H9 (cell line): ENCODE results near the gene RAB25. TPM values are rescaled to one million over a fixed set of nuclear protein-coding genes. Genes with fewer than 3 reads are reported as not detected.

ENCODE experiments used
- DNase-seq: peaks from one replicate; pipeline ENCODE4 v3.0.0-alpha.2; 2017
- H2AFZ ChIP-seq: one replicate; pipeline ENCODE4 v1.6.1; 2013; ENCODE audit warnings: mild to moderate bottlenecking, low read length, control low read depth, moderate library complexity
- H2AK5ac ChIP-seq: 2 replicates; pipeline ENCODE4 v1.6.1; 2013; ENCODE audit warnings: low read length, control low read depth, mixed read lengths; ENCODE audit not compliant: insufficient read length
- H2BK120ac ChIP-seq: one replicate; pipeline ENCODE4 v1.6.1; 2013; ENCODE audit warnings: low read depth, mild to moderate bottlenecking, low read length, control low read depth, inconsistent platforms; ENCODE audit not compliant: poor library complexity, severe bottlenecking
- H2BK12ac ChIP-seq: 2 replicates; pipeline ENCODE4 v1.6.1; 2013; ENCODE audit warnings: low read length, control low read depth, mixed read lengths, low read depth; ENCODE audit not compliant: insufficient read length
- H2BK15ac ChIP-seq: 2 replicates; pipeline ENCODE4 v1.6.1; 2013; ENCODE audit warnings: low read depth, low read length, control low read depth
- H2BK20ac ChIP-seq: one replicate; pipeline ENCODE4 v1.6.1; 2013; ENCODE audit warnings: low read depth, mild to moderate bottlenecking, low read length, control low read depth, inconsistent platforms; ENCODE audit not compliant: poor library complexity, severe bottlenecking
- H2BK5ac ChIP-seq: 2 replicates; pipeline ENCODE4 v1.6.1; 2013; ENCODE audit warnings: low read length, control low read depth, mixed read lengths; ENCODE audit not compliant: insufficient read length
- H3K14ac ChIP-seq: 2 replicates; pipeline ENCODE4 v1.6.1; 2013; ENCODE audit warnings: low read length, control low read depth; ENCODE audit not compliant: insufficient read depth
- H3K18ac ChIP-seq: 2 replicates; pipeline ENCODE4 v1.6.1; 2013; ENCODE audit warnings: low read depth, mild to moderate bottlenecking, mixed read lengths, low read length, control low read depth; ENCODE audit not compliant: insufficient read length
- H3K23ac ChIP-seq: 2 replicates; pipeline ENCODE4 v1.6.1; 2013; ENCODE audit warnings: low read length, control low read depth, mixed read lengths, low read depth; ENCODE audit not compliant: insufficient read length
- H3K23me2 ChIP-seq: 2 replicates; pipeline ENCODE4 v1.6.1; 2013; ENCODE audit warnings: low read depth, mild to moderate bottlenecking, mixed read lengths, low read length, control low read depth; ENCODE audit not compliant: insufficient read length, poor library complexity, severe bottlenecking
- H3K27ac ChIP-seq: 2 replicates; pipeline ENCODE4 v1.5.1; 2013; ENCODE audit warnings: low read length, control low read depth, mixed read lengths, low read depth; ENCODE audit not compliant: insufficient read length
- H3K27me3 ChIP-seq: 2 replicates; pipeline ENCODE4 v1.6.1; 2013; ENCODE audit warnings: low read length, control low read depth, inconsistent platforms; ENCODE audit not compliant: insufficient read depth
- H3K4ac ChIP-seq: 2 replicates; pipeline ENCODE4 v1.6.1; 2013; ENCODE audit warnings: low read depth, mild to moderate bottlenecking, control low read depth, inconsistent platforms, low read length, moderate library complexity
- H3K4me1 ChIP-seq: 2 replicates; pipeline ENCODE4 v1.6.1; 2013; ENCODE audit warnings: low read length, control low read depth, inconsistent platforms; ENCODE audit not compliant: insufficient read depth
- H3K4me2 ChIP-seq: 2 replicates; pipeline ENCODE4 v1.6.1; 2013; ENCODE audit warnings: low read length, control low read depth, mixed read lengths; ENCODE audit not compliant: insufficient read length, insufficient read depth
- H3K56ac ChIP-seq: 2 replicates; pipeline ENCODE4 v1.6.1; 2013; ENCODE audit warnings: low read depth, mild to moderate bottlenecking, mixed read lengths, low read length, control low read depth; ENCODE audit not compliant: insufficient read length
- H3K79me1 ChIP-seq: 2 replicates; pipeline ENCODE4 v1.6.1; 2013; ENCODE audit warnings: low read depth, mild to moderate bottlenecking, moderate library complexity, low read length, control low read depth, inconsistent platforms; ENCODE audit not compliant: insufficient read depth, poor library complexity, severe bottlenecking
- H3K79me2 ChIP-seq: 2 replicates; pipeline ENCODE4 v1.6.1; 2013; ENCODE audit warnings: low read length, control low read depth, inconsistent platforms; ENCODE audit not compliant: insufficient read depth
- H3K9ac ChIP-seq: 2 replicates; pipeline ENCODE4 v1.6.1; 2013; ENCODE audit warnings: low read length, control low read depth, mixed read lengths; ENCODE audit not compliant: insufficient read length; ENCODE audit errors: extremely low read depth
- H3K9me3 ChIP-seq: one replicate; pipeline ENCODE4 v1.6.1; 2013; ENCODE audit warnings: low read depth, low read length, inconsistent platforms; ENCODE audit not compliant: control insufficient read depth
- H3T11ph ChIP-seq: one replicate; pipeline ENCODE4 v1.6.1; 2013; ENCODE audit warnings: mild to moderate bottlenecking, low read length, control low read depth, inconsistent platforms
- H4K20me1 ChIP-seq: one replicate; pipeline ENCODE4 v1.6.1; 2013; ENCODE audit not compliant: control insufficient read depth, insufficient read length, insufficient read depth
- H4K5ac ChIP-seq: 2 replicates; pipeline ENCODE4 v1.6.1; 2013; ENCODE audit warnings: low read depth, mild to moderate bottlenecking, mixed read lengths, low read length, control low read depth; ENCODE audit not compliant: insufficient read length
- H4K8ac ChIP-seq: replicated peaks from 2 replicates; pipeline ENCODE4 v1.6.1; 2013; ENCODE audit warnings: low read length, control low read depth, mixed read lengths, low read depth; ENCODE audit not compliant: insufficient read length
- H4K91ac ChIP-seq: 2 replicates; pipeline ENCODE4 v1.6.1; 2013; ENCODE audit warnings: low read depth, mild to moderate bottlenecking, moderate library complexity, mixed read lengths, low read length, control low read depth; ENCODE audit not compliant: insufficient read length
- H3K27ac Mint-ChIP-seq, 3 experiments: 2 replicates in 2 of 3; 3 replicates in 1 of 3; pipeline ENCODE4 v1.8.0; 2020 to 2021; ENCODE audit warnings: mixed read lengths in 3 of 3, mild to moderate bottlenecking in 1 of 3, moderate library complexity in 1 of 3
- H3K27me3 Mint-ChIP-seq: 2 replicates; pipeline ENCODE4 v1.8.0; 2021; ENCODE audit warnings: low read depth, mild to moderate bottlenecking, moderate library complexity, mixed read lengths
- H3K36me3 Mint-ChIP-seq, 3 experiments: 2 replicates in 2 of 3; 3 replicates in 1 of 3; pipeline ENCODE4 v1.8.0; 2020 to 2021; ENCODE audit warnings: low read depth in 3 of 3, mixed read lengths in 3 of 3; ENCODE audit not compliant: insufficient read depth in 1 of 3
- H3K4me1 Mint-ChIP-seq, 2 experiments: 2 replicates each; pipeline ENCODE4 v1.8.0; 2020; ENCODE audit warnings: mixed read lengths in 2 of 2
- H3K4me3 Mint-ChIP-seq, 2 experiments: 2 replicates in 1 of 2; 3 replicates in 1 of 2; pipeline ENCODE4 v1.8.0; 2020 to 2021; ENCODE audit warnings: mild to moderate bottlenecking in 2 of 2, mixed read lengths in 2 of 2, moderate library complexity in 1 of 2
- H3K9me3 Mint-ChIP-seq, 2 experiments: 2 replicates in 1 of 2; 3 replicates in 1 of 2; pipeline ENCODE4 v1.8.0; 2020; ENCODE audit warnings: mild to moderate bottlenecking in 2 of 2, mixed read lengths in 2 of 2, moderate library complexity in 1 of 2
- WGBS: extraction: QIAGEN DNeasy Blood & Tissue Kit; methylation state at CpG from one replicate; pipeline ENCODE4 v1.1.7; 2013; ENCODE audit warnings: missing lambda C conversion rate, low lambda C conversion rate, mixed read lengths; ENCODE audit not compliant: insufficient read length; ENCODE audit errors: extremely low coverage; 5-methylcytosine and 5-hydroxymethylcytosine counted together
- total RNA-seq: library from RNA; stranded (reverse); gene quantifications from 2 replicates; pipeline ENCODE4 v1.2.1, GENCODE V29; 2021
- TF ChIP-seq, protein P1 (sequence below): fragments of 200-600 bp; sonication (generic); conservative IDR thresholded peaks from 3 replicates; pipeline ENCODE4 v1.8.0; 2021; ENCODE audit warnings: antibody characterized with exemption, mild to moderate bottlenecking

RAB25 gene
- total RNA-seq, 1 experiment from 2014 or later, result 43.1 TPM

DNA sequence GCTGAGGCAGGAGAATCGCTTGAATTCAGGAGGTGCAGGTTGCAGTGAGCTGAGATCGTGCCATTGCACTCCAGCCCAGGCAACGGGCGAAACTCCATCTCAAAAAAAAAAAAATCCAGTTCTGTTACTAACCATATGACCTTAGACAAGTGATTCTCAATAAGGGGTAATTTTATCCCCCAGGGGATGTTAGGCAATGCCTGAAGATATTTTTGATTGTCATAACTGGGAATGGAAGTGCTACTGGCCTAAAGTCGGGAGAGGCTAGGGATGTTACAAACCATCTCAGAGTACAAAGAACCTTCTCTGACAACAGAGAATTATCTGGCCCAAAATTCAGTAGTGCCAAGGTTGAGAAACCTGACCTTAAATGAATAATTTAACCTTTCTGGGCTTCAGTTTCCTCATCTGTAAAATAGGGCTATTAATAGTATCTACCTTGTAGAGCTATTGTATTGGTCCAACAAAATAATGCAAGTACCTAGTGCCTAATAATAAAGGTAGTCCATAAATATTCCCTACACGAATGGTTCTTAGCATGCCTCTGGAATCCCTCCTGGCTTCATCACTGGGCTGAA lies 47.8 kb downstream of the RAB25 start:
- H3K14ac ChIP-seq, result no peak overlapping the region
- H3K9ac ChIP-seq, result no peak overlapping the region
- H3K18ac ChIP-seq, result no peak overlapping the region
- H2BK5ac ChIP-seq, result no peak overlapping the region
- peaks cover 0 to 2% (median 0%) of the 10 kb centered on the region in 3 experiments; a peak in 2 of 7 replicates for H3K36me3 Mint-ChIP-seq
- H2BK20ac ChIP-seq, result no peak overlapping the region
- H2BK12ac ChIP-seq, result no peak overlapping the region
- H3K4me1 ChIP-seq, result peaks cover 14% of the 10 kb centered on the region; the same call in 1 of the 2 replicates
- no peak overlapping the region for H2BK15ac ChIP-seq
- H3K27ac Mint-ChIP-seq, result peak overlapping the region in 1 of 3 experiments; percentile 27; a peak in 1 of 7 replicates
- no peak overlapping the region for H2BK120ac ChIP-seq
- no peak overlapping the region for H3K23ac ChIP-seq
- H3K27ac ChIP-seq, result no peak overlapping the region
- DNase-seq, result no peak
- H3T11ph ChIP-seq, result no peak overlapping the region
- H2AK5ac ChIP-seq, result no peak overlapping the region
- H4K5ac ChIP-seq, result no peak overlapping the region
- no peak overlapping the region for H3K4me3 Mint-ChIP-seq
- H3K4me1 Mint-ChIP-seq, result peaks cover 38 to 55% of the 10 kb centered on the region in 2 experiments
- no peak overlapping the region for H2AFZ ChIP-seq
- no peaks in the 10 kb centered on the region for H3K79me2 ChIP-seq
- H3K9me3 Mint-ChIP-seq, result no peaks in the 10 kb centered on the region; a peak in 1 of 5 replicates
- TF ChIP-seq, protein P1, sequence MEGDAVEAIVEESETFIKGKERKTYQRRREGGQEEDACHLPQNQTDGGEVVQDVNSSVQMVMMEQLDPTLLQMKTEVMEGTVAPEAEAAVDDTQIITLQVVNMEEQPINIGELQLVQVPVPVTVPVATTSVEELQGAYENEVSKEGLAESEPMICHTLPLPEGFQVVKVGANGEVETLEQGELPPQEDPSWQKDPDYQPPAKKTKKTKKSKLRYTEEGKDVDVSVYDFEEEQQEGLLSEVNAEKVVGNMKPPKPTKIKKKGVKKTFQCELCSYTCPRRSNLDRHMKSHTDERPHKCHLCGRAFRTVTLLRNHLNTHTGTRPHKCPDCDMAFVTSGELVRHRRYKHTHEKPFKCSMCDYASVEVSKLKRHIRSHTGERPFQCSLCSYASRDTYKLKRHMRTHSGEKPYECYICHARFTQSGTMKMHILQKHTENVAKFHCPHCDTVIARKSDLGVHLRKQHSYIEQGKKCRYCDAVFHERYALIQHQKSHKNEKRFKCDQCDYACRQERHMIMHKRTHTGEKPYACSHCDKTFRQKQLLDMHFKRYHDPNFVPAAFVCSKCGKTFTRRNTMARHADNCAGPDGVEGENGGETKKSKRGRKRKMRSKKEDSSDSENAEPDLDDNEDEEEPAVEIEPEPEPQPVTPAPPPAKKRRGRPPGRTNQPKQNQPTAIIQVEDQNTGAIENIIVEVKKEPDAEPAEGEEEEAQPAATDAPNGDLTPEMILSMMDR, result no peak
- H3K4ac ChIP-seq, result no peak overlapping the region
- H3K9me3 ChIP-seq, result no peaks in the 10 kb centered on the region
- H4K20me1 ChIP-seq, result no peaks in the 10 kb centered on the region
- peaks cover 8% of the 10 kb centered on the region for H3K27me3 Mint-ChIP-seq
- H3K56ac ChIP-seq, result no peak overlapping the region
- no peak overlapping the region for H4K91ac ChIP-seq
- WGBS, result no CpG with 5 or more reads among the region's 6 CpGs
- no peaks in the 10 kb centered on the region for H3K27me3 ChIP-seq
- H3K23me2 ChIP-seq, result peaks cover 5% of the 10 kb centered on the region
- H4K8ac ChIP-seq, result no peak overlapping the region
- no peaks in the 10 kb centered on the region for H3K79me1 ChIP-seq
- no peak overlapping the region for H3K4me2 ChIP-seq
